ENCODE data around the gene RANGRF.
"Not testable (repeated sequence)": the region's sequence is repeated elsewhere in the genome, so short reads cannot be mapped to it uniquely, and the experiment has no call there.

- TF ChIP-seq CTCF, POLR2A (IDR thresholded peaks at IDR 0.05): not testable (repeated sequence)
Measured at GRCh38 chr17:8251411-8251810, 37.1 kb upstream of the RANGRF start.

All from lower leg skin (tissue), 3 donors.